Cardiac atrium fibroblast (primary cell): Measurements from ENCODE around the gene CCDC122. TPM values are rescaled to one million over a fixed set of nuclear protein-coding genes. Genes with fewer than 3 reads are reported as not detected.

Experiments
- total RNA-seq: library from RNA; depleted of rRNA; stranded (reverse); fragments of >200 nt; gene quantifications from 2 replicates; pipeline ENCODE4 v1.2.3, GENCODE V29; 2015

Gene CCDC122
- total RNA-seq: 2.2 and 3.2 TPM in 2 replicates

DNA sequence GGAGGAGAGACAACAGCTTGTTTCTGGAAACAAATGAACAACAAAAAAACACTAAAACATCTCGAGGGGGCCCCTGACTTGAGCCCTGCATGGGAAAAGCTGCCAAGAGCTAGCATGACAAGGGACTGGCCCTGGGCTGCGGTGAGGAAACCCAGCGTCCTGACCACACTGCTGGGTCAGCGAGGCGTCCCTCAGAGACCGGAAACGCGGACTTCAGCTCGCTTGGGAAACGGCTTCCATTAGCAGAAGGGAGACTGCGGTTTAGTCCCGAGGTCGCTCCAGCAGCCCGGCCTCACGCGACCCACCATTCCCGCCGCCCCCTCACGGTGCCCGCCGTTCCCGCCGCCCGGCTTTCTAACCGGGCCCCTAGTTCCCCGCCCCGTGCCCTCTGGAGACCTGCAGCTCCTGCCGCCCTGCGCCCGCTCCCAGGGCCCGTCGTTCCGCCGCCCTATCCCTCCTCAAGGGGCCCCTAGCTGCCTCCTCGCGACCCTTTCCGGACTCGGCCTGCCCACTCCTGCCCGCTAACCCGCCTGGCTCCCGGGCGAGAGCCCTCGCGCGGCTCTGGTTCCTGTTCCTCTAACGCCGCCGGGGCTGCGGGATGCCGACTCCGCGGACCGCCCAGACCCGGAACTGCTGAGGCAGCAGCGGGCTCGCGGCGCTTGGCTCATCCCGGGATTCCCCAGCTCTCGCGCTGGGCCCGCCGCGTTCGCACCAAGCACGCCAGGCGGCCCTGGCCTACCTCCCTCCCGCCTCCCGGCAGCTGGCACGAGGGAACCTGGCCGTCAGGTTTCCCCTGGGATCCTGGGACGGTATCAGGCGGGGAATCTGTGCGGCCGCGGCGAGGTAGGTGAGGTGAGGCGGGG is at the start of gene CCDC122:
Gene CCDC122, minus strand, starts transcription at position 849 of the 863 bp plus-strand sequence. CDS start 10,364 bp downstream, outside the sequence.

DNA sequence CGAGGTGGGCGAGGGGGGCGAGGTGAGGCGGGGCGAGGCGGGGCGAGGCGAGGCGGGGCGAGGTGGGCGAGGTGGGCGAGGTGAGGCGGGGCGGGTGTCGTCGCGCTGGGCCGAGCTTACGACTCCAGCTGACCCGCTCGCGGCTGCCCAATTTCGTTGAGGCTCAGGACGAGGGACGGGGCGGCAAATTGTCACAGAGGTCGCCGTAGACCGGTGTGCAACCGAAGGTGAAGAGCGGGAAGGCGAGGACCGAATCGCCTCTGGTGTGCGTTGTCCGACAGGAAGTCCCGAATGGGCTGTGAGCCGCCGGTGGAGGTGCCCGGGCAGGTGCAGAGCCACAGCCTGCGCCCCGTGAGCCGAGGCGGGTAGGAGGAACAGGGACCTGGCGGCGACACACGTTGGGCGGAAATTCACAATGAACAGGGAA is 228 bp upstream of the CCDC122 start, which contains the start of gene LACC1:
Gene LACC1, plus strand, starts transcription at position 150 of the 427 bp plus-strand sequence. CDS start 1,082 bp downstream, outside the sequence.

DNA sequence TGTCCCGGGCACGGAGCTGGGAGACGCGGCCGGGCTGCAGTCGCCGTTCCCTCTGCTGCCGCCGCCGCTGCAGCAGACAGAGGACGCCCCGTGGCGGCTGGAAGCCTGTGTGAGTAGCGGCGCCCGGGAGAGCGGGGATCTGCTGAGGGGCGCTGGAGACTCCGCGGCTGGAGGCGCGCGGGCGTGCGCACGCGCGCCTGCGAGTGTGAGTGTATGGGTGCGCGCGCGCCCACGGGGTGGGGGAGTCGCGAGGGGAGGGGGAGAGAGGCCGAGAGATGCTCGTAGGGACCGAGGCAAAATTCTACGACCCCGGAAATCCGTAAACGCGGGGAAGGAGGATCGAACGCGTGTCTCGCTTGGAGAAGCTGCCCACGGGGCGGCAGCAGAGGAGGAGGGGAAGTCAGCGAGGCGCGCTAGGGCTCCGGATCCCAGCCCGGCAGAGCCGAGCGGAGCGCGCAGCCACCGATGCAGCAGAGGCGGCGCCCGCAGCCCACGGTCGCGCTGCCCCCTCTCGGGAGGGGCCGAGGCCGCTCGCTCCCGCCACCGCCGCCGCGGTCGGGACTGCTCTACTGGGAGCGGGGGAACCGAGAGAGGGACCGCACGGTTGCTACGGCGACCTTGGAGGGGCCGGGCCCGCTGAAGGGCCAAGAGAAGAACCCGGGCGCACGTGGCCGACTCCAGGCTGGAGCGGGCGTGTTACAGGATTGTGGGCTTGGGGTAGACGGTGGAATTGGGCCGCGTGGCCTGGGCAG is 92.6 kb downstream of the CCDC122 start, which contains the start of gene ENOX1:
Gene ENOX1, minus strand, starts transcription at position 207 of the 752 bp plus-strand sequence.

Other genes starting within 250 kb of the CCDC122 start
- gene ENOX1, start 92.8 kb downstream of the CCDC122 start, total RNA-seq: 1.8 and 6.5 TPM in 2 replicates
- 6.5 and 16.4 TPM in 2 replicates for gene LACC1, start 164 bp upstream of the CCDC122 start, total RNA-seq